Stimulated activated CD8-positive, alpha-beta memory T cell treated with anti-CD3 and anti-CD28 coated beads, Interleukin-7, amount 100 ng/mL, for 48 hours (primary cell): ENCODE measurements around the gene NINL.
"Not testable (repeated sequence)": the region's sequence is repeated elsewhere in the genome, so short reads cannot be mapped to it uniquely, and the experiment has no call there.

Source experiments
- DNase-seq, 2 donors: peaks; one replicate each; pipeline ENCODE4 v3.0.0-alpha.2; 2020; ENCODE audit warnings: low read depth in 1 of 2; ENCODE audit errors: extremely low read depth in 1 of 2

Gene NINL

GRCh38 chr20:25504366-25505135, 80.8 kb downstream of the NINL start:
- DNase-seq: no peak

DNA sequence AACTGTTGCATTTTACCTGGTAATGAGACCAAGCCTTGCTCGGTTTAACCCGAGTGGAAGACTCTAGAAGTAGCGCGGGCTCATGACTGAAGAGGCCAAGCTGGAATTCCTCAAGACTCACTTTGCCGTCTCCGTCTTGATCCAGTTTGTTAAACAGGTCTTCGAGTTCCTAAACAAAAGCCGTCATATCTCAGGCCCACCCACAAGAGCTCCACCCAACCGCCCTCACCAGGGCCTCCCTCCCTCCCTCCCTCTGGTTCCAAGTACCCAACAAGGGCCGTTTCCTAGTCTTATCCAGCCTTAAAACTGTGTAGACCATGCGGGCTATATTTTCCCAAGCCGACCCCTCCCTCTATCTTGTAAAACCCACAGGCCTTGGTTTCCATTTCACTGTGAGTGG, 81.4 kb downstream of the NINL start:
- DNase-seq: no peak

- not testable (repeated sequence) for DNase-seq
These were observed 82.2 kb downstream of the NINL start for GRCh38 chr20:25503051-25503639.

- no peak for DNase-seq
These were observed 84.4 kb downstream of the NINL start for GRCh38 chr20:25500880-25501351.

DNA sequence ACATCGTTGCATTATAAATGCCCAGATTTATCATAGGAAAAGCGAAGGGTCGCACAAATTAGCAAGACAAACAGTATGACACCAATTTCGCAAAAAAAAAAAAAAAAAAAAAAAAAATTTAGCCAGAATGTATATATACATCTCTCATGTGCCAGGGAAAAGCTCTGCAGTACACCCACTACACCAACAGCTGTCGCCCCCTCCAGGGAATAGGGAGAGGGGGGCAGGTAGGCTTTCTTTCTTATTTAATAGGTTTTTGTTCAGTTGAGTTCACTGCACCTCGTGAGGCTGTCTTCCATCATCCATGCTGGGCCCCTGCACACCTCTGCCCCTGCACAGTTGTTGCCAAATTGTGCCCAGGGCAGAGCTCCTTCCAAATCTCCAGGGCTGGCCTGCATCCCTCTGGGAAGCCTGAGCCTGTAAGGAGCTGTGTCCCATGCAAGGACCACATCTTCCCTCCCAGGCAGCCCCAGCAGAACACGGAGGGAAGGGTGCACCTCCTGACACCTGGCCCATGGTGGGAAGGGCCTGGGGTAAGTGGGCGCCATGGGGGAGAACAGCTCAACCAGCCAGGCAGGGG, 85.4 kb downstream of the NINL start:
- no peak for DNase-seq

- no peak for DNase-seq
These were observed 86.3 kb downstream of the NINL start for GRCh38 chr20:25499031-25499430.

DNA sequence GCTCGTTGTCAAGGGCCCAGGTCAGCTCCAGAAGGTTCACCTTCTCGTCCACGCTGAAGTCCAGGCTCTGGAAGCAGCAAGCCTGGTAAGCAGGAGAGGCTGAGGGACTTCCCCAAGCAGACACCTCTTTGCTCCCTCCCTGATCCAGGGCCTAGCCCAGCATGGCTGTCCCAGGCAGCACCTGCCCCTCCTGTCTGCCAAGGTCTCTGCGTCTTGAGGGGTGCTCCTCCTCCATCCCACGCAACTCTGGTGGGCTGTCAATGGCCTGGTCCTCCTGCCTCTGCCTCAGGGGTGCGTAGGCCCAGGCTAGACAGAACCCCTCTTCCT, 87.1 kb downstream of the NINL start:
- no peak for DNase-seq

DNA sequence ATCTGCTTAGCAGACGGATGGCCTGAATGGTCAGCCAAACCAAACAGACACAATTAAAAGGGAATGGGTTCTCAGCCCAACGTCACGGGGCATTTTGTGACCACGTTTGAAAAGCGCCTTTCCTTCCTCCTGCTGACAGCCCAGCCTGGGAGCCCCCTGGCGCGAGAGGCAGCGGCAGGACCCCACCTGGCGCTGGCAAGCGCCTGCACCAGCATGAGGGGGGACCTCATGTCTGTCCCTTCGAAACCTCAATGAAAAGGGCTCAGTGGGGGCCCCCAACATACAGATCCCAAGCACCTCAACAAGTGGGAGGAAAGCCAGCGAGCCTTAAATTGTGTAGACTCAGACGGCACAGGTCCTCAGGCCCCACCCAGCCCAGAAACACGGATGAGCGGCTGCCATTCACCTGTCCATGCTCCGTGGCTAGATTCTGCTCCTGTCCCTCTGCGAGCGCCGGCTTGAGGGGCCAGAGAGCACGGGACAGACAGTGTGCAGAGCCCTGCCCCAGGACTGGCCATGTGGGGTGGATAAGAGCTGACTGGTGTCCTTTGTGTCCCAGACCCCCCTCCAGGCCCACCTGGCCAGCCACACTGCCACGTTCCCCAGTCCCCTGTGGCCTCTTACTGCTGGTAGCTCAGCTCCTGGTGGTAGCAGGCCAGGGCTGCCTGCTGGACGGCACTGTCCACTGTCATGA, 87.6 kb downstream of the NINL start:
- DNase-seq: no peak

DNA sequence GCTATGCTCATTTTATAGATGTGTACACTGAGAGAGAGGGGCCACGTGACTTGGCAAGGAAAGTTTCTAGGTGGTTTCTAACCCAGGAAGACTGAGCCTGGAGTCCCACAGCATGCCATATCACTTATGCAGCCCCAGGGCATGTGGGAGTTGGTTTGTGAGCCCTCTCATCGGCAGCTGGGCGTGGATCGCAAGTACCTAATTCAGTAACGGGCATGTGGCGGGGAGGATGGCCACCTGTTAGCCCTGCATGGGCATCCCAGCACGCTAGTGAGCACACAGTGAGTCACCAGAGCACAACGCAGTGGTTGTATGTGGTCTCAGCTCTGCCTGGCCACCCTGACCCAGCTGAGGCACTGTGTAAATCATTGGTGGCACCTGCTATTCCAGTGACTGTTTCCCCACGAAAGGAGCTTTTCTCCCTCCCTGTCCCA, 88.3 kb downstream of the NINL start:
- no peak for DNase-seq

GRCh38 chr20:25496165-25496967, 89.0 kb downstream of the NINL start:
- DNase-seq: no peak

DNA sequence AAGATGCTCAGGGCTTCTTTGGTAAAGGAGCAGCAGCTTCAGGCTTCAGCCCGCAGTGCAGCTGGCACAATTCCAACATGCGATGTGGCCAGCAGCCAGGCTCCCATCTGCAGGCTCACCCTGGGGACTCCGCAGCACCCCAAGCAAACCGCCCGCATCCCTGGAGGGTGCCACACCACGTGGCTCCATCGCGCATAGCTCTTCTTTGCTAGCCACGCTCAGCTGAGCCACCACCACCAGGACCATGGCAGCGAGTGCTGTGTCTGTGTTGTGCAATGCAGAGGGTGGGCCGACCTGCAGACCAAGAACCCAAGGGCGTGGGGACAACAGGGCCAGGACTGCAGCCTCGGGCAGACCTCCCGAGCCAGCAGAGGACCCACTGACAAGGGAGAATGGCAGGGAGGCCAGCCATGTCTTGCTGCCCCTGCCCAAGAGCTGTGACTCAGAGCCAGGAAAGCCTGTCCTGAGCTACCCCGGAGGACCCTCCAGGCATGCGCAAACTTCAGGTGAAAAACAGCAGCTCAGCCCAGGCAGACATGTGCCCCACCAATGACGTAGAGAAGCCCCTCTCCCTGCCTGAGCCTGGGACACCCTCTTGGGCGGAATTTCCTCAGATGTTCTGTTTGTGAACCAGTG, 90.0 kb downstream of the NINL start:
- DNase-seq: no peak

DNA sequence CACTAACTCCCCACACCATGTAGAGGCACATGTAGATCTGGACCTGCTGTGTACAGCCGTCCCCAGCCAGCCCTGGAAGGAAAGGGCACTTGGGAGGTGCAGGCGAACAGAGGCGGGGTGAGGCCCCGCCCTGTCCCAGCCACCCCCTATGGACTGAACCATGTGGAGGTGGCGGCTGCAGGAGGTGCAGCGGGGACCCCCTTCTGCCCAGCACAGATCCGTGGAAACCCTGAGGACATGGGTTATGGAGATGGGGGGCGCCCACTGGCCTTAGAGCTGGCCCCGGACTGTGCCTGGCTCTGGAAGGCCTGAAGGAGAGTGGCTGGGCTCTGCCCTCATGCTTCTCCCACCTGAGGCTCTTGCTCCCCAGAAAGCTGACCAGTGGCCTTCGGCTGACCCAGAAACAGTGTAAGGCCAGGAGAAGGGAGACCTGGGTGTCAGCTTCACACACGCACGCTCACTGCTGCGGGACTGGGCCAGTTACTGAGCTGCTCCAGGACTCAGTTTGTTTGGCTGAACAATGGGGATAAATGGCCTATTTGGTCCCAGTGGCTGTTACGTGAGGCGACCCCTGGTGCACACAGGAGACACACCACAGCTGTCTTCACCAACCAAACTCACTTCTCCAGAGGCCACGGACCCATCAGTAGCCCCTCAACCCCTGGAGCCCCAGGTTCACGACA, 90.7 kb downstream of the NINL start:
- no peak for DNase-seq

- DNase-seq: no peak
These were observed 91.4 kb downstream of the NINL start for GRCh38 chr20:25493748-25494505.

DNA sequence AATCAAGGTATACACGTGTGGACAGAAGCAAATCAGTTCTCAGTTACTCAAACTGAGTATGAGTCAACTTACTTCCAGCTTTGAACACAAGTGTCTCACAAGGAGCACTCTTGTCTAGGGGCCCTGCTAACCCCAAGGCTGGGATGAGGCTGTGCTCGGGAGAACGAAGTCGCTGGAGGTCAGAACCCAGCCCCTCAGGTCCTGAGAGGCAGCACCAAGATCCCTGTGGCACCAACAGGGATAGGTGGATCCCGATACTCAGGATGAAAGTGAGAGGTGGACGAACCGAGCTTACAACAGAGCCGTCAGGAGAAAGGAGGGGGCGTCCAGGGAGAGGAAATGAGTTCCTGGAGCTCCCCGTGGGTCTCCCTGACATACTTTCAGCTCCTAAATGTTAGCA, 92.2 kb downstream of the NINL start:
- DNase-seq: no peak

GRCh38 chr20:25491446-25492038, 93.8 kb downstream of the NINL start:
- no peak for DNase-seq

DNA sequence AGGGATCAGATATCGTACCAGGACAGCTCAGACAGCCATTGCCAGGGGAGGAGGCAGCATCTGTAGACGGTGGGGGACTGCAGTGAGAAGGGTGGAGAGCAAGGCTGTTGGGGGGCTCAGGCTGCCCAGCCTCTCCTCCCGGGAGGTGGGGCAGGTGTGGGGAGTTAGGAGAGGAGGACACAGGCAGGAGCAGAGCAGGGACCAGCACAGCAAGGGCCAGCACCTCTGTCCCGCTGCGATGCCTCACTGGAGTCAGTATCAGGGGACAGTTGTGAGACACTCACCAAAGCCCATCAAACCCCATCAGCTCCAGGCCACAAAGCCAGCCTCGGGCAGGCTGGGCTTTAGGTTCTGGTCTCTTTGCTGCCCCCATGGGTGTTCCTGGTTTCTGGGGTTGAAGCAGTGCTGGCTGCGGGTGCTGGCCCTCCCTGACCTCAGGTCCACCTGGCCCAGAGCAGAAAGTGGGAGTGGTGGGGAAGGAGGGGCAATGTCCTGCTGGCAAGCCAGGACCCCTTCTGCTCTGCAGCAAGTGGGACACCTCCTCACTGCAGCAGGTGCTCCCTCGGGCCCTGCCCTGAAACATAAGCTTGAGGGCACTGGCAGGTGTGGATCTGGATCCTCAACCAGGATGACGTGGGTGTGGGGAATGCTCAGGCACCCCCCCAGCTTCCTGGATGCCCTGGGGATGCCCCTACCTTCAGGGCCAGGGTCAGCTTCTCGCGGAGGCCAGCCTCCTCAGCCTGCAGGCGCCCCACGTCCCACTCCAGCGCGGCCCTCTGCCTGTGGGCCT, 94.5 kb downstream of the NINL start:
- no peak for DNase-seq

DNA sequence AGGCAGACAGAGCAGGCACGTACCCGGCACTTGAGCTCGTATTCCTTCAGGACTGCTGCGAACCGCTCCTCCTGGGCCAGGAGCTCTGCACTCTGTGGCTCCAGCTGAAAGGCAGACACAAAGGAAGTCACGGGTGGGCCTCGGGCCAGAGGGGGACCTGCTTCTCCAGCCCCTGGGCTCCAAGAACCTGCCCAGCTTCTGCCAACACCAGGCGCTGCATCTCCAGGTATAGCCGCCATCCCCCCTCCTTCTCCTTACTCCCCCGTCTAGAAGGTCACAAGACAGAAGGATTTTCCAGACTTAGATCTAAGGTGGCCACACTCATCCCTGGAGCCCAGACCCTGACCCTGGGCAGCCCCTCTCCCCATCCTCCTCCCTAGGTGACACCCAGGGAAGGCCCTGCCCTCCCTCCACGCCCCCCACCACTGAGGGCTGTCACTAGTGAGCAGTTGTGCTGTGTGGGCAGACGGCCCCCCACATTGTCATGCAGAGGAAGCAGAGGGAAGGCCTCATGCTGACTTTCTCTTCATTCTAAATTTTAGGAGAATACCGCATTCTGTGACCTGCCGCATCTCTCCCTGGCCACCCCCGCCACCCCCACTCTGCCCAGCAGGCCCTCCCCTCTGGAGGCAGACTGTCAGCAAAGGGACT, 96.0 kb downstream of the NINL start:
- no peak for DNase-seq
